HFFc6 (cell line): Measurements from ENCODE around the gene LCE1C. TPM values are rescaled to one million over a fixed set of nuclear protein-coding genes. Genes with fewer than 3 reads are reported as not detected.

Experiments used
- DNase-seq: peaks from one replicate; pipeline ENCODE4 v3.0.0-alpha.2; 2018
- H3K27ac Mint-ChIP-seq: 2 replicates; pipeline ENCODE4 v1.8.0; 2020; ENCODE audit warnings: mild to moderate bottlenecking, mixed read lengths
- H3K27me3 Mint-ChIP-seq: 2 replicates; pipeline ENCODE4 v1.8.0; 2021; ENCODE audit warnings: mild to moderate bottlenecking, moderate library complexity, mixed read lengths; ENCODE audit not compliant: insufficient read depth
- H3K36me3 Mint-ChIP-seq: 2 replicates; pipeline ENCODE4 v1.8.0; 2021; ENCODE audit warnings: low read depth, mixed read lengths
- H3K4me1 Mint-ChIP-seq: 2 replicates; pipeline ENCODE4 v1.8.0; 2020; ENCODE audit warnings: low read depth, mixed read lengths
- H3K4me3 Mint-ChIP-seq: 2 replicates; pipeline ENCODE4 v1.8.0; 2020; ENCODE audit warnings: mild to moderate bottlenecking, moderate library complexity, mixed read lengths
- H3K9me3 Mint-ChIP-seq: 2 replicates; pipeline ENCODE4 v1.8.0; 2020; ENCODE audit warnings: mild to moderate bottlenecking, mixed read lengths
- total RNA-seq, 6 experiments: library from RNA; stranded (reverse); fragmentation: NEBNext Ultra II Directional; extraction: Animal tissue kit (Norgen Biotek cat#: 25700); gene quantifications; 2 replicates in 1 of 6; 3 replicates in 5 of 6; pipeline ENCODE4 v1.2.3, GENCODE V29; 2021
- TF ChIP-seq, protein P1 (sequence below): fragments of 200-600 bp; sonication (generic); IDR thresholded peaks from 2 replicates; pipeline ENCODE4 v1.5.0; 2021; ENCODE audit warnings: antibody characterized with exemption, mild to moderate bottlenecking

Gene LCE1C
- total RNA-seq, 6 experiments from 2014 or later: not detected

DNA sequence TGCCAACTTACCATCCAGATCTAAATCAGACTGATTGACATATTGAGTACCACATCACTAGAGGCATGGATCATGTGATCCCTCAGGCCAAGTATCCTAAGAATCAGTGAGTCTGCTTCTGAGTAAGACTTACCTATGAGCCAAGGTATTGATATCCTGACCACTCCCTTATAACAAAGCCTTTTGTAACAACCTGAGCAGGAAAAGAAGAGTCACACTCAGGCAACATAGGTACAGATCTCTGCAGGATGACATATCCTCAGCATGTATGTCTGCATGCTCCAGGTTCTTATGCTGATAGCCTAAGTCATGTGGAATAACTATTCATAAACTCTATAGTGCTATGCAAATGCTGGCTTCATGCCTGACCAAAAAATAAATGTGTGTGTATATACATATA is 18.5 kb upstream of the LCE1C start:
- Mint-ChIP-seq H3K36me3 (no peaks in the 10 kb centered on the region), H3K4me1 (no peaks in the 10 kb centered on the region), H3K4me3 (no peak overlapping the region), H3K27me3 (peaks cover 3% of the 10 kb centered on the region; the same call in 1 of the 2 replicates), H3K27ac (no peak overlapping the region), H3K9me3 (peaks cover 19% of the 10 kb centered on the region)
- TF ChIP-seq, protein P1, sequence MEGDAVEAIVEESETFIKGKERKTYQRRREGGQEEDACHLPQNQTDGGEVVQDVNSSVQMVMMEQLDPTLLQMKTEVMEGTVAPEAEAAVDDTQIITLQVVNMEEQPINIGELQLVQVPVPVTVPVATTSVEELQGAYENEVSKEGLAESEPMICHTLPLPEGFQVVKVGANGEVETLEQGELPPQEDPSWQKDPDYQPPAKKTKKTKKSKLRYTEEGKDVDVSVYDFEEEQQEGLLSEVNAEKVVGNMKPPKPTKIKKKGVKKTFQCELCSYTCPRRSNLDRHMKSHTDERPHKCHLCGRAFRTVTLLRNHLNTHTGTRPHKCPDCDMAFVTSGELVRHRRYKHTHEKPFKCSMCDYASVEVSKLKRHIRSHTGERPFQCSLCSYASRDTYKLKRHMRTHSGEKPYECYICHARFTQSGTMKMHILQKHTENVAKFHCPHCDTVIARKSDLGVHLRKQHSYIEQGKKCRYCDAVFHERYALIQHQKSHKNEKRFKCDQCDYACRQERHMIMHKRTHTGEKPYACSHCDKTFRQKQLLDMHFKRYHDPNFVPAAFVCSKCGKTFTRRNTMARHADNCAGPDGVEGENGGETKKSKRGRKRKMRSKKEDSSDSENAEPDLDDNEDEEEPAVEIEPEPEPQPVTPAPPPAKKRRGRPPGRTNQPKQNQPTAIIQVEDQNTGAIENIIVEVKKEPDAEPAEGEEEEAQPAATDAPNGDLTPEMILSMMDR: no peak
- DNase-seq: no peak

DNA sequence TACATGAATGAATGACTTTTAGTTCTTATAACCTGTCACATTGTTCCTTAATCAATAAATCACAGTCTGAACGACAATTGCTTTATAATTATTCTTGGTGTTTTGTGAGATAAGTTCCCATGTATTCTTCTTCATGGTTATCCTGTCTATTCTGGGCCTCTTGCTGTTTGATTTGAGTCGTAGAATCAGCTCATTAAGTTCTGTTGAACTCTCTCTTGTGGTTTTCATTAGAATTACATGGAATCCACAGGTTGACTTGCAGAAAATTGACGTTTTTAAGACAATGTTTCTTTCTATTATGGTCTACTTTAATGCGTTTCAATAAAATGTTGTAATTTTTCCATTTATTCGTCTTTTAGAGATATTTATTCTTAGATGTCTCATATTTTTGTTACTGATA is 16.8 kb upstream of the LCE1C start:
- peaks cover 4% of the 10 kb centered on the region for H3K27me3 Mint-ChIP-seq
- H3K36me3 Mint-ChIP-seq: no peaks in the 10 kb centered on the region
- no peak for DNase-seq
- H3K4me3 Mint-ChIP-seq: no peak overlapping the region
- no peaks in the 10 kb centered on the region for H3K4me1 Mint-ChIP-seq
- TF ChIP-seq, protein P1: no peak
- H3K9me3 Mint-ChIP-seq: peaks cover 20% of the 10 kb centered on the region
- no peak overlapping the region for H3K27ac Mint-ChIP-seq

DNA sequence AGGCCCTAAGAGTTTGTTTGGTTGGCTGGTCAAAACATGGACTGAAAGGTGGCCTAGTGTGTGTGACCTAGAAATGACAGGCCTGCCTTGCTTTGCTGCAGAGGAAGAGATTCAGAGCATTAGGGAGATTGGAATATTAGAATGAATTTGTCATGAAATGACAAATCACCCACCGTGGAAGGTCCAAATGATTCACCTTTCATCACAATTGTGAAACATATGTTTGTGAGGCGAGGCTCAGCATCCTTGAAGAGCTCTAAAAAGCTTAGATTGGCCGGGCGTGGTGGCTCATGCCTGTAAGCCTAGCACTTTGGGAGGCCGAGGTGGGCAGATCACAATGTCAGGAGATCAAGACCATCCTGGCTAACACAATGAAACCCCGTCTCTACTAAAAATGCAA is 10.9 kb upstream of the LCE1C start:
- H3K36me3 Mint-ChIP-seq: no peaks in the 10 kb centered on the region
- H3K9me3 Mint-ChIP-seq: peaks cover 14% of the 10 kb centered on the region
- no peak for DNase-seq
- TF ChIP-seq, protein P1: no peak
- no peak overlapping the region for H3K27ac Mint-ChIP-seq
- no peaks in the 10 kb centered on the region for H3K4me1 Mint-ChIP-seq
- no peak overlapping the region for H3K4me3 Mint-ChIP-seq
- peaks cover 5% of the 10 kb centered on the region for H3K27me3 Mint-ChIP-seq

DNA sequence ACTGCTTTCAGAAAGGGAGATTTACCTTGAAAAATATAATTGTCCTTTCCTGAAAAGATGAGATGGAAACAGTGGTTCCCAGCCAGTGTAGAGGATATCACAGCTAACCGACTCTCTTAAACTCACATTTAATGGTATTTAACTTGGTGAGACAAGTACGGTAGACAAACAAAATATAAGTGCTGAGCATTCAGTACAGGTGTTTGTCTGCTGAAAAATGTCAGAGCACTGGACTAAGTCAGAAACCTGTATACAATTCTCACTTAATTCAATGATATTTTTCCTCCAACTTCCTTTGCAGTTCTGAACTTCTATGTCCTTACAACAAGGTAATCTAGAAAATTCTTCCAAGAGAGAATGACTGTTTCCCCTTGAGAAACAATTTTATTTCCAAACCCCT is 5.2 kb upstream of the LCE1C start, which contains the start of gene LCE1B:
LCE1B (plus strand) TSS at position 301 of the 400 bp plus-strand sequence. CDS start 476 bp downstream, outside the sequence.
- Mint-ChIP-seq H3K36me3 (no peaks in the 10 kb centered on the region), H3K4me1 (no peaks in the 10 kb centered on the region), H3K4me3 (no peak within 1 kb of the TSS), H3K27me3 (peaks cover 5% of the 10 kb centered on the region; the same call in 1 of the 2 replicates), H3K27ac (no peak within 1 kb of the TSS), H3K9me3 (no peaks in the 10 kb centered on the region; the same call in 1 of the 2 replicates)
- no peak for DNase-seq
- TF ChIP-seq, protein P1: no peak

DNA sequence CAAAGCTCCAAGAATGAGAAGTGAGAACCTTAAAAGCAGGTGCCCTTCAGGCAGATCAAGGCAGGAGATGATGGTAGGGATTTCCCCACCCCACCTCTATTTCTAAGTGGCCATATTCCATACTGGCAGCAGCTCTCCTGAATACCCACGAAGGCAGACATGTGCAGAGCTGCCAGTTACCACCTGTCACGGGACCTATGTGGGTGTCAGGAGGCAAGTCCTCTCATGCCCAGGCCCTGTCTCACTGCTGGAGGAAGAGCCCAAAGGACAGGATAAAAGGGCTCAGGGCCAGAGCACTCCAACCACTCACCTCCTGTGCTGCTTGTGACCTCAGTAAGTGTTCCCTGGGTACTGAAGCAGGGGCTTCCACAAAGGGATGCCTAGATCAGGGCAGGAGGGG is 4.6 kb upstream of the LCE1C start:
- H3K4me3 Mint-ChIP-seq: no peak overlapping the region
- H3K27ac Mint-ChIP-seq: no peak overlapping the region
- no peaks in the 10 kb centered on the region for H3K36me3 Mint-ChIP-seq
- peaks cover 1% of the 10 kb centered on the region; the same call in 1 of the 2 replicates for H3K27me3 Mint-ChIP-seq
- no peak for DNase-seq
- TF ChIP-seq, protein P1: no peak
- no peaks in the 10 kb centered on the region; the same call in 1 of the 2 replicates for H3K9me3 Mint-ChIP-seq
- H3K4me1 Mint-ChIP-seq: no peaks in the 10 kb centered on the region

DNA sequence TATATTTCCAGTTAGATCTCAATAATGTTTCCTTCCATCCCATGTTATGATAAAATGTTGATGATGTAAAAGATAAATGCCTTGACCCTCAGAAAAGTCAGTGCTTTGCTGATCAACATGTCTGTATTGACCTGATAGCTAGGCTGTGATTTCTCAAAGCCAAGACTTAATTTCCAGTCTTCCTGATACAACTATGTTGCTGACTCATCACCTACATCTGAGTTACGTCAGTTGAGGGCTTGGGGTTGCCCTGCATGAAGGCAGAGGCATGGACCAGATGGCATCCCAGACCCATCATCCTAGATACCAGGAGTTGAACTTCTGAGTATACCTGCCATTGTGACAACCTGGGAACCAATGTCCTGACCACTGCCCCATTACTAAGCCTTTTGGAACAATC is 5.1 kb downstream of the LCE1C start:
- peaks cover 4% of the 10 kb centered on the region; the same call in 1 of the 2 replicates for H3K27me3 Mint-ChIP-seq
- no peaks in the 10 kb centered on the region for H3K4me1 Mint-ChIP-seq
- H3K4me3 Mint-ChIP-seq: no peak overlapping the region
- TF ChIP-seq, protein P1: no peak
- H3K9me3 Mint-ChIP-seq: peaks cover 16% of the 10 kb centered on the region
- H3K27ac Mint-ChIP-seq: no peak overlapping the region
- DNase-seq: no peak
- peaks cover 3% of the 10 kb centered on the region; the same call in 1 of the 2 replicates for H3K36me3 Mint-ChIP-seq
